ENCODE measurements around the gene TRHDE.

The TRHDE gene

GRCh38 chr12:72272091-72272661 lies at the start of gene TRHDE:
Gene TRHDE, plus strand, starts transcription at chr12:72272370. Its CDS starts 274 bp downstream, at chr12:72272644.
- DNase-seq = peak; percentile 46

GRCh38 chr12:72226510-72226909 lies 45.7 kb upstream of the TRHDE start:
- DNase-seq = no peak

GRCh38 chr12:72228424-72228823 lies 43.7 kb upstream of the TRHDE start:
- DNase-seq = no peak

GRCh38 chr12:72230589-72230988 lies 41.6 kb upstream of the TRHDE start:
- no peak for DNase-seq

GRCh38 chr12:72234886-72235285 lies 37.3 kb upstream of the TRHDE start:
- DNase-seq = no peak

GRCh38 chr12:72236071-72236705 lies 36.0 kb upstream of the TRHDE start:
- DNase-seq = no peak

GRCh38 chr12:72241552-72241951 lies 30.6 kb upstream of the TRHDE start:
- no peak for DNase-seq

- no peak for DNase-seq
Observed at GRCh38 chr12:72242946-72243345, 29.2 kb upstream of the TRHDE start.

- DNase-seq = no peak
Observed at GRCh38 chr12:72246370-72246769, 25.8 kb upstream of the TRHDE start.

GRCh38 chr12:72250346-72250745 lies 21.8 kb upstream of the TRHDE start:
- no peak for DNase-seq

GRCh38 chr12:72256725-72257124 lies 15.4 kb upstream of the TRHDE start:
- no peak for DNase-seq

GRCh38 chr12:72261885-72262284 lies 10.3 kb upstream of the TRHDE start:
- DNase-seq = no peak

GRCh38 chr12:72264548-72265175 lies 7.5 kb upstream of the TRHDE start:
- DNase-seq = peak; percentile 73

- DNase-seq = peak; percentile 63
Observed at GRCh38 chr12:72267974-72268373, 4.2 kb upstream of the TRHDE start.

GRCh38 chr12:72268386-72268785 lies 3.8 kb upstream of the TRHDE start:
- peak; percentile 56 for DNase-seq

- no peak for DNase-seq
Observed at GRCh38 chr12:72269491-72269890, 2.7 kb upstream of the TRHDE start.

- no peak for DNase-seq
Observed at GRCh38 chr12:72270246-72270645, 1.9 kb upstream of the TRHDE start.

GRCh38 chr12:72270961-72271360 lies 1.2 kb upstream of the TRHDE start:
- DNase-seq = peak; percentile 18

- DNase-seq = peak; percentile 65
Observed at GRCh38 chr12:72271451-72272090, 599 bp upstream of the TRHDE start.

- no peak for DNase-seq
Observed at GRCh38 chr12:72272731-72273498, 745 bp downstream of the TRHDE start.

- DNase-seq = no peak
Observed at GRCh38 chr12:72273499-72273837, 1.3 kb downstream of the TRHDE start.

- DNase-seq = no peak
Observed at GRCh38 chr12:72273851-72274351, 1.7 kb downstream of the TRHDE start.

- DNase-seq = peak; percentile 8
Observed at GRCh38 chr12:72274931-72275330, 2.8 kb downstream of the TRHDE start.
